ENCODE results near the gene FLT3.
"Not testable (repeated sequence)": the region's sequence is repeated elsewhere in the genome, so short reads cannot be mapped to it uniquely, and the experiment has no call there.

FLT3 gene

GRCh38 chr13:27968316-27969081 is 131.9 kb downstream of the FLT3 start:
- Mint-ChIP-seq H3K4me3 (no peak overlapping the region), H3K27me3 (peaks cover 64% of the 10 kb centered on the region), H3K27ac (no peak overlapping the region), H3K36me3 (no peaks in the 10 kb centered on the region), H3K9me3 (no peaks in the 10 kb centered on the region), H3K4me1 (peaks cover 15% of the 10 kb centered on the region)

GRCh38 chr13:27967736-27968315 is 132.6 kb downstream of the FLT3 start:
- Mint-ChIP-seq H3K27me3 (peaks cover 63% of the 10 kb centered on the region), H3K4me1 (peaks cover 15% of the 10 kb centered on the region), H3K4me3 (peak overlapping the region; percentile 30), H3K36me3 (no peaks in the 10 kb centered on the region), H3K27ac (no peak overlapping the region), H3K9me3 (no peaks in the 10 kb centered on the region)

GRCh38 chr13:27967203-27967735 is 133.1 kb downstream of the FLT3 start:
- Mint-ChIP-seq H3K4me1 (peaks cover 15% of the 10 kb centered on the region), H3K27me3 (peaks cover 65% of the 10 kb centered on the region), H3K36me3 (no peaks in the 10 kb centered on the region), H3K9me3 (no peaks in the 10 kb centered on the region), H3K27ac (no peak overlapping the region), H3K4me3 (no peak overlapping the region)

- no peak overlapping the region for H3K27ac Mint-ChIP-seq
- peaks cover 15% of the 10 kb centered on the region for H3K4me1 Mint-ChIP-seq
- no peaks in the 10 kb centered on the region for H3K9me3 Mint-ChIP-seq
- H3K27me3 Mint-ChIP-seq: peaks cover 66% of the 10 kb centered on the region
- no peak overlapping the region for H3K4me3 Mint-ChIP-seq
- no peaks in the 10 kb centered on the region for H3K36me3 Mint-ChIP-seq
Observed at GRCh38 chr13:27966641-27967202, 133.7 kb downstream of the FLT3 start.

GRCh38 chr13:27965740-27966640 is 134.4 kb downstream of the FLT3 start:
- no peak overlapping the region for H3K4me3 Mint-ChIP-seq
- H3K27ac Mint-ChIP-seq: no peak overlapping the region
- peaks cover 64% of the 10 kb centered on the region for H3K27me3 Mint-ChIP-seq
- peaks cover 15% of the 10 kb centered on the region for H3K4me1 Mint-ChIP-seq
- no peaks in the 10 kb centered on the region for H3K9me3 Mint-ChIP-seq
- H3K36me3 Mint-ChIP-seq: no peaks in the 10 kb centered on the region

- no peak overlapping the region for H3K27ac Mint-ChIP-seq
- no peaks in the 10 kb centered on the region for H3K9me3 Mint-ChIP-seq
Observed at GRCh38 chr13:27965343-27965739, 135.0 kb downstream of the FLT3 start.

GRCh38 chr13:27964741-27965323 is 135.5 kb downstream of the FLT3 start:
- Mint-ChIP-seq H3K4me3 (no peak overlapping the region), H3K27me3 (peaks cover 61% of the 10 kb centered on the region), H3K27ac (no peak overlapping the region), H3K36me3 (no peaks in the 10 kb centered on the region), H3K9me3 (no peaks in the 10 kb centered on the region), H3K4me1 (peaks cover 20% of the 10 kb centered on the region)

More at GRCh38 chr13:27965343-27965739, 135.0 kb downstream of the FLT3 start:
- Mint-ChIP-seq H3K27me3 (peaks cover 59% of the 10 kb centered on the region), H3K4me3 (no peak overlapping the region), H3K36me3 (no peaks in the 10 kb centered on the region), H3K4me1 (peaks cover 15% of the 10 kb centered on the region)

GRCh38 chr13:27964206-27964605 is 136.2 kb downstream of the FLT3 start:
- H3K36me3 Mint-ChIP-seq, H3K27ac Mint-ChIP-seq, H3K4me3 Mint-ChIP-seq, H3K9me3 Mint-ChIP-seq: not testable (repeated sequence)
- Mint-ChIP-seq H3K27me3 (peaks cover 59% of the 10 kb centered on the region), H3K4me1 (peaks cover 18% of the 10 kb centered on the region)

- Mint-ChIP-seq H3K9me3 (no peaks in the 10 kb centered on the region), H3K4me3 (no peak overlapping the region), H3K27ac (no peak overlapping the region), H3K27me3 (peaks cover 63% of the 10 kb centered on the region), H3K4me1 (peaks cover 15% of the 10 kb centered on the region), H3K36me3 (no peaks in the 10 kb centered on the region)
Observed at GRCh38 chr13:27963491-27963890, 136.9 kb downstream of the FLT3 start.

- Mint-ChIP-seq H3K9me3 (no peaks in the 10 kb centered on the region), H3K4me3 (no peak overlapping the region), H3K27ac (no peak overlapping the region), H3K27me3 (peaks cover 63% of the 10 kb centered on the region), H3K36me3 (no peaks in the 10 kb centered on the region), H3K4me1 (peaks cover 14% of the 10 kb centered on the region)
Observed at GRCh38 chr13:27962982-27963381, 137.4 kb downstream of the FLT3 start.

- H3K36me3 Mint-ChIP-seq: no peaks in the 10 kb centered on the region
- no peak overlapping the region for H3K4me3 Mint-ChIP-seq
- H3K27me3 Mint-ChIP-seq: peaks cover 60% of the 10 kb centered on the region
- no peaks in the 10 kb centered on the region for H3K9me3 Mint-ChIP-seq
- H3K4me1 Mint-ChIP-seq: peaks cover 7% of the 10 kb centered on the region
- H3K27ac Mint-ChIP-seq: no peak overlapping the region
Observed at GRCh38 chr13:27962128-27962841, 138.1 kb downstream of the FLT3 start.

GRCh38 chr13:27961227-27962085 is 138.9 kb downstream of the FLT3 start:
- Mint-ChIP-seq H3K27ac (no peak overlapping the region), H3K4me1 (peaks cover 4% of the 10 kb centered on the region), H3K4me3 (peak overlapping the region; percentile 19), H3K9me3 (no peaks in the 10 kb centered on the region), H3K36me3 (no peaks in the 10 kb centered on the region), H3K27me3 (peaks cover 61% of the 10 kb centered on the region)

GRCh38 chr13:27960362-27961226 is 139.8 kb downstream of the FLT3 start:
- Mint-ChIP-seq H3K4me3 (peak overlapping the region; percentile 26), H3K36me3 (no peaks in the 10 kb centered on the region), H3K4me1 (peaks cover 4% of the 10 kb centered on the region)

More at GRCh38 chr13:27960362-27961226, 139.8 kb downstream of the FLT3 start:
- no peaks in the 10 kb centered on the region for H3K9me3 Mint-ChIP-seq
- H3K27ac Mint-ChIP-seq: no peak overlapping the region
- peaks cover 59% of the 10 kb centered on the region for H3K27me3 Mint-ChIP-seq
